NB4 (cell line): Measurements from ENCODE around the gene IL22RA1.

Source experiments
- CTCF ChIP-seq: IDR thresholded peaks from one replicate; pipeline ENCODE4 v1.5.1; 2012; ENCODE audit warnings: low read depth, low read length
- POLR2A ChIP-seq: IDR thresholded peaks from 2 replicates; pipeline ENCODE4 v1.6.1; 2011; ENCODE audit warnings: mild to moderate bottlenecking; ENCODE audit not compliant: insufficient read length; ENCODE audit errors: extremely low read depth

GRCh38 chr1:24150234-24151174, 7.6 kb upstream of the IL22RA1 start:
- peak; percentile 68 for TF ChIP-seq CTCF
- no peak for TF ChIP-seq POLR2A
